ENCODE measurements around the gene MSLN. TPM values are rescaled to one million over a fixed set of nuclear protein-coding genes. Genes with fewer than 3 reads are reported as not detected.
"Not testable (repeated sequence)": the region's sequence is repeated elsewhere in the genome, so short reads cannot be mapped to it uniquely, and the experiment has no call there.

The MSLN gene
- total RNA-seq, 4 donors from 2014 or later = 1.1 to 4.3 (median 4.0) TPM; not detected in 1

GRCh38 chr16:749010-749409, 11.5 kb upstream of the MSLN start:
- TF ChIP-seq POLR2A (IDR thresholded peaks at IDR 0.05) (no peak), CTCF (IDR thresholded peaks at IDR 0.05) (no peak)
- no peak for DNase-seq (ENCODE audit: low spot score in 2 of 2)
- intact Hi-C loops (cut with DNase I; ENCODE audit: low total_unique reads) = no loop called here
- H3K4me3 ChIP-seq (ENCODE audit: low read depth, poor library complexity, severe bottlenecking) = no peak overlapping the region
- WGBS, 2 donors = 71 to 88% methylated on average over 6 of the region's 6 CpGs

GRCh38 chr16:750485-750884, 10.0 kb upstream of the MSLN start:
- DNase-seq (ENCODE audit: low spot score in 2 of 2) = no peak
- TF ChIP-seq POLR2A (IDR thresholded peaks at IDR 0.05) = no peak
- no peak for TF ChIP-seq CTCF (IDR thresholded peaks at IDR 0.05)
- intact Hi-C loops (cut with DNase I; ENCODE audit: low total_unique reads) = no loop called here
- WGBS, 2 donors = 81 to 87% methylated on average over 9 of the region's 9 CpGs
- H3K4me3 ChIP-seq (ENCODE audit: low read depth, poor library complexity, severe bottlenecking) = no peak overlapping the region

GRCh38 chr16:751152-752006, 9.2 kb upstream of the MSLN start:
- intact Hi-C loops (cut with DNase I; ENCODE audit: low total_unique reads) = no loop called here
- no peak overlapping the region for H3K4me3 ChIP-seq (ENCODE audit: low read depth, poor library complexity, severe bottlenecking)
- 50 to 60% methylated on average over 39 of the region's 39 CpGs for WGBS, 2 donors
- no peak for TF ChIP-seq CTCF (IDR thresholded peaks at IDR 0.05)
- TF ChIP-seq POLR2A (IDR thresholded peaks at IDR 0.05) = no peak
- no peak for DNase-seq (ENCODE audit: low spot score in 2 of 2)

GRCh38 chr16:752007-752312, 8.6 kb upstream of the MSLN start:
- no peak overlapping the region for H3K4me3 ChIP-seq (ENCODE audit: low read depth, poor library complexity, severe bottlenecking)
- no peak for TF ChIP-seq CTCF (IDR thresholded peaks at IDR 0.05)
- no peak for TF ChIP-seq POLR2A (IDR thresholded peaks at IDR 0.05)
- 24 to 29% methylated on average over 10 of the region's 10 CpGs for WGBS, 2 donors
- intact Hi-C loops (cut with DNase I; ENCODE audit: low total_unique reads) = no loop called here
- DNase-seq (ENCODE audit: low spot score in 2 of 2) = no peak

- H3K4me3 ChIP-seq (ENCODE audit: low read depth, poor library complexity, severe bottlenecking); intact Hi-C loops (cut with DNase I; ENCODE audit: low total_unique reads); DNase-seq (ENCODE audit: low spot score in 2 of 2): not testable (repeated sequence)
- WGBS, 2 donors = 80 to 84% methylated on average over 11 of the region's 11 CpGs
Measured at GRCh38 chr16:754121-754607, 6.4 kb upstream of the MSLN start.

- 43 to 57% methylated on average over 11 of the region's 11 CpGs for WGBS, 2 donors
- TF ChIP-seq CTCF (IDR thresholded peaks at IDR 0.05) = no peak
- TF ChIP-seq POLR2A (IDR thresholded peaks at IDR 0.05) = no peak
- H3K4me3 ChIP-seq (ENCODE audit: low read depth, poor library complexity, severe bottlenecking) = no peak overlapping the region
- DNase-seq (ENCODE audit: low spot score in 2 of 2) = no peak
- intact Hi-C loops (cut with DNase I; ENCODE audit: low total_unique reads) = no loop called here
Measured at GRCh38 chr16:754656-755055, 5.9 kb upstream of the MSLN start.

Measured in lower leg skin (tissue), 4 donors.